Neuronal stem cell (in vitro differentiated cells): ENCODE measurements around the gene HMGA1.

Experiments used
- DNase-seq: peaks from one replicate; pipeline ENCODE4 v3.0.0-alpha.2; 2013; ENCODE audit warnings: low spot score
- H2AFZ ChIP-seq: one replicate; pipeline ENCODE4 v1.6.1; 2013; ENCODE audit warnings: mild to moderate bottlenecking, low read length, inconsistent platforms
- H2AK5ac ChIP-seq: 2 replicates; pipeline ENCODE4 v1.6.1; 2013; ENCODE audit warnings: low read depth, mild to moderate bottlenecking, inconsistent platforms, low read length, moderate library complexity, mixed read lengths
- H2BK120ac ChIP-seq: 2 replicates; pipeline ENCODE4 v1.6.1; 2013; ENCODE audit warnings: low read depth, mild to moderate bottlenecking, inconsistent platforms, low read length, moderate library complexity, mixed read lengths
- H2BK12ac ChIP-seq: one replicate; pipeline ENCODE4 v1.6.1; 2013; ENCODE audit warnings: low read length, inconsistent platforms
- H2BK15ac ChIP-seq: 2 replicates; pipeline ENCODE4 v1.6.1; 2013; ENCODE audit warnings: mild to moderate bottlenecking, low read length, inconsistent platforms, mixed read lengths
- H2BK5ac ChIP-seq: one replicate; pipeline ENCODE4 v1.6.1; 2013; ENCODE audit warnings: inconsistent platforms, mild to moderate bottlenecking, low read length, moderate library complexity
- H3K14ac ChIP-seq: one replicate; pipeline ENCODE4 v1.6.1; 2013; ENCODE audit warnings: low read length, inconsistent platforms
- H3K18ac ChIP-seq: 2 replicates; pipeline ENCODE4 v1.6.1; 2013; ENCODE audit warnings: low read length, inconsistent platforms
- H3K23ac ChIP-seq: 2 replicates; pipeline ENCODE4 v1.6.1; 2013; ENCODE audit warnings: low read depth, mild to moderate bottlenecking, mixed read lengths, low read length, inconsistent platforms; ENCODE audit not compliant: poor library complexity
- H3K27ac ChIP-seq: replicated peaks from 3 replicates; pipeline ENCODE4 v1.5.1; 2013; ENCODE audit warnings: low read length, inconsistent platforms
- H3K27me3 ChIP-seq, 3 experiments: 2 replicates each; pipeline ENCODE4 v1.6.1; 2013; ENCODE audit warnings: low read length in 3 of 3, mild to moderate bottlenecking in 2 of 3, inconsistent platforms in 1 of 3, low read depth in 1 of 3, mixed read lengths in 1 of 3, moderate library complexity in 1 of 3; ENCODE audit not compliant: control insufficient read depth in 3 of 3, insufficient read depth in 3 of 3
- H3K36me3 ChIP-seq, 2 donors: replicated peaks in 1 of 2; 2 replicates each; pipeline ENCODE4 v1.6.1; 2013; ENCODE audit warnings: low read length in 2 of 2; ENCODE audit not compliant: control insufficient read depth in 2 of 2, insufficient read depth in 2 of 2
- H3K4ac ChIP-seq: 2 replicates; pipeline ENCODE4 v1.6.1; 2013; ENCODE audit warnings: inconsistent platforms, mild to moderate bottlenecking, low read length, moderate library complexity
- H3K4me1 ChIP-seq, 2 donors: 1 replicate in 1 of 2; 2 replicates in 1 of 2; pipeline ENCODE4 v1.6.1; 2013; ENCODE audit warnings: low read length in 2 of 2, low read depth in 1 of 2; ENCODE audit not compliant: control insufficient read depth in 2 of 2, insufficient read depth in 1 of 2
- H3K4me2 ChIP-seq: one replicate; pipeline ENCODE4 v1.6.1; 2013; ENCODE audit warnings: mild to moderate bottlenecking, low read length, inconsistent platforms; ENCODE audit not compliant: insufficient read depth, poor library complexity, severe bottlenecking
- H3K4me3 ChIP-seq, 2 donors: 2 replicates each; pipeline ENCODE4 v1.5.1; 2013; ENCODE audit warnings: low read length in 2 of 2, mild to moderate bottlenecking in 2 of 2, inconsistent platforms in 1 of 2, moderate library complexity in 1 of 2
- H3K79me1 ChIP-seq: one replicate; pipeline ENCODE4 v1.6.1; 2013; ENCODE audit warnings: low read depth, mild to moderate bottlenecking, inconsistent platforms, low read length, moderate library complexity
- H3K9ac ChIP-seq: one replicate; pipeline ENCODE4 v1.6.1; 2013; ENCODE audit warnings: mild to moderate bottlenecking, low read depth, low read length, inconsistent platforms; ENCODE audit not compliant: poor library complexity
- H3K9me3 ChIP-seq, 2 donors: replicated peaks in 1 of 2; 2 replicates each; pipeline versions ENCODE3 to v1.6.1; 2013; ENCODE audit warnings: low read length in 2 of 2, mild to moderate bottlenecking in 2 of 2, inconsistent platforms in 1 of 2, low read depth in 1 of 2, mixed read lengths in 1 of 2, moderate library complexity in 1 of 2; ENCODE audit not compliant: control insufficient read depth in 2 of 2, insufficient read depth in 1 of 2
- H4K8ac ChIP-seq: one replicate; pipeline ENCODE4 v1.6.1; 2013; ENCODE audit warnings: low read depth, mild to moderate bottlenecking, inconsistent platforms, low read length, moderate library complexity
- H4K91ac ChIP-seq: one replicate; pipeline ENCODE4 v1.6.1; 2013; ENCODE audit warnings: low read length, low read depth, mild to moderate bottlenecking, inconsistent platforms; ENCODE audit not compliant: poor library complexity
- WGBS, 2 donors: extraction: QIAGEN DNeasy Blood & Tissue Kit; methylation state at CpG; one replicate each; pipeline ENCODE4 v1.1.7; 2013; ENCODE audit warnings: missing lambda C conversion rate in 2 of 2, mixed read lengths in 1 of 2; ENCODE audit not compliant: insufficient read length in 2 of 2, insufficient replicate concordance in 1 of 2; ENCODE audit errors: extremely low coverage in 2 of 2; 5-methylcytosine and 5-hydroxymethylcytosine counted together

HMGA1 gene

DNA sequence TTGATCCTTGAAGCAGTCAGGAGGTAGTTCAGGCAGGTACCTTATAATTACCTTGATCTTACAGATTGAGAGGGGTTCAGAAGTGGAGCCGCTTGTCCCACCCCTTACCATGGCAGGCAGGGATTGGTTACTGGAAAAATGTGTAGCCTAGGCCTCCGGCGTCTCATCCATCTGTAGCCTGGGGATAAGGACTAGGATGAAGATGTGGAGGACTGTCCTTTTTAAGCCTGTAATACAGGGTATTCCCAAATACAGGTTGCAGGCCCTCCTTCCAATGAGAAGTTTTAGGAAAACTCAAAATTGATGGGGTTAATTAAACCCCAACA, 2.8 kb downstream of the HMGA1 start:
- Histone ChIP-seq H2AK5ac (no peak overlapping the region), H3K14ac (no peak overlapping the region), H3K4me2 (no peak overlapping the region), H3K23ac (no peak overlapping the region), H4K8ac (no peak overlapping the region), H3K9me3 (no peaks in the 10 kb centered on the region), H2AFZ (no peak overlapping the region), H2BK15ac (no peak overlapping the region), H3K4ac (no peak overlapping the region), H3K4me1 (peaks cover 11 to 16% of the 10 kb centered on the region in 2 donors), H4K91ac (no peak overlapping the region), H3K27me3 (no peaks in the 10 kb centered on the region), H3K27ac (no peak overlapping the region), H2BK5ac (no peak overlapping the region), H3K9ac (no peak overlapping the region), H3K18ac (no peak overlapping the region), H2BK120ac (no peak overlapping the region), H3K4me3 (no peak overlapping the region), H3K79me1 (peaks cover 5% of the 10 kb centered on the region), H3K36me3 (peaks cover 36 to 58% of the 10 kb centered on the region in 2 donors), H2BK12ac (no peak overlapping the region)
- no peak for DNase-seq
- WGBS, 2 donors: no CpG with 5 or more reads among the region's 3 CpGs

GRCh38 chr6:34239893-34240292, 3.2 kb downstream of the HMGA1 start:
- Histone ChIP-seq H3K4me3 (no peak overlapping the region), H4K8ac (no peak overlapping the region), H2AK5ac (no peak overlapping the region), H3K36me3 (peaks cover 36 to 60% of the 10 kb centered on the region in 2 donors), H3K14ac (no peak overlapping the region), H3K4me2 (no peak overlapping the region), H3K4me1 (peaks cover 11 to 12% of the 10 kb centered on the region in 2 donors), H3K79me1 (peaks cover 5% of the 10 kb centered on the region), H2AFZ (no peak overlapping the region), H2BK120ac (no peak overlapping the region), H3K23ac (no peak overlapping the region), H3K27ac (no peak overlapping the region), H4K91ac (no peak overlapping the region), H3K9ac (no peak overlapping the region), H3K4ac (no peak overlapping the region), H2BK15ac (no peak overlapping the region), H3K9me3 (no peaks in the 10 kb centered on the region), H3K27me3 (no peaks in the 10 kb centered on the region), H2BK12ac (no peak overlapping the region), H2BK5ac (no peak overlapping the region), H3K18ac (no peak overlapping the region)
- no peak for DNase-seq
- no CpG with 5 or more reads among the region's 2 CpGs for WGBS, 2 donors

DNA sequence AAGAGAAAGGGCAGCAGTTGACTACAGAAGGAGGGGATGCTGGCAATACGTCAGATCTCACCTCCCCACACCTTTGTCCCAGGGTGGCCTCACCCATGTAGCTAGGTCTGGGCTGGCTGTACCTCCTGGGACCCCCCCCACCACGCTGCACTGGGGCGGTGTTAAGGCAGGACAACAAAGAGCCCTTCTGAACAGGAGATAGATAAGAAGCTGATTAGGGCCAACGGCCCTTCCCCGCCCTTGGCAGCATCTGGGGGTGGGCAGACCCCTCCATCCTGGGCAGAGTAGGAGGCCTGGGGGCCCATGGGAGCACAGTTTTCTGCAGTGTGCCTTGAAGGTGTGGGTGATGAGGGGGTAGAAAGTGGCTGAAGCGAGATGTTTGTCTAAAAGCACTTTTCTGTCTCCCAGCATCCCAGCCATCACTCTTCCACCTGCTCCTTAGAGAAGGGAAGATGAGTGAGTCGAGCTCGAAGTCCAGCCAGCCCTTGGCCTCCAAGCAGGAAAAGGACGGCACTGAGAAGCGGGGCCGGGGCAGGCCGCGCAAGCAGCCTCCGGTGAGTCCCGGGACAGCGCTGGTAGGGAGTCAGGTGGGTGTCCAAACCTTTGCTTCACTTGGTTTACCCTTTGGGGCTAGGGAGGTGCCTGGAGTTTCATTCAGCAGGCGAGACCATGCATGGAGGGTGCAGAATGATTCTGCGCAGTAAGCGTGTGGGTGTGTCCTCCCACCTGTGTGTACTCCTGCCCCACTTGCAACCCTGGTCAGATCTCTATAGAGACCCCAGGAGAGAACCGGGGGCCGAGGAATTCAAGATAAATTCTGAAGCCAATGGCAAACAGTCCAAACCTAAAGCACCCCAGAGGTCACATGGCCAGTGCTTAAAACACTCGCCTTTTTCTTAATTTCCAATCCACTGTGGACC, 3.9 kb downstream of the HMGA1 start:
- H3K23ac ChIP-seq: peak overlapping the region; percentile 23
- H3K9me3 ChIP-seq: no peaks in the 10 kb centered on the region
- H2BK5ac ChIP-seq: no peak overlapping the region
- H3K9ac ChIP-seq: no peak overlapping the region
- peak overlapping the region; percentile 26 for H3K27ac ChIP-seq
- no peak overlapping the region for H3K4ac ChIP-seq
- no peak overlapping the region for H3K18ac ChIP-seq
- WGBS, 2 donors: no CpG with 5 or more reads among the region's 22 CpGs
- H4K8ac ChIP-seq: no peak overlapping the region
- no peak overlapping the region for H3K4me2 ChIP-seq
- H3K27me3 ChIP-seq: no peaks in the 10 kb centered on the region
- no peak overlapping the region for H2BK12ac ChIP-seq
- H2AK5ac ChIP-seq: no peak overlapping the region
- no peak overlapping the region for H3K14ac ChIP-seq
- no peak overlapping the region for H2BK120ac ChIP-seq
- H2BK15ac ChIP-seq: no peak overlapping the region
- no peak overlapping the region for H4K91ac ChIP-seq
- peaks cover 5% of the 10 kb centered on the region for H3K79me1 ChIP-seq
- DNase-seq: no peak
- peaks cover 11 to 12% of the 10 kb centered on the region in 2 donors for H3K4me1 ChIP-seq
- H3K4me3 ChIP-seq: no peak overlapping the region
- no peak overlapping the region for H2AFZ ChIP-seq
- peaks cover 36 to 60% of the 10 kb centered on the region in 2 donors for H3K36me3 ChIP-seq

GRCh38 chr6:34241351-34242215, 4.9 kb downstream of the HMGA1 start:
- no peak overlapping the region for H3K9ac ChIP-seq
- H3K4me1 ChIP-seq: peaks cover 11 to 12% of the 10 kb centered on the region in 2 donors

More at GRCh38 chr6:34241351-34242215, 4.9 kb downstream of the HMGA1 start:
- Histone ChIP-seq H3K79me1 (peaks cover 5% of the 10 kb centered on the region), H3K14ac (no peak overlapping the region), H2BK120ac (no peak overlapping the region), H3K23ac (no peak overlapping the region), H3K18ac (no peak overlapping the region), H3K27me3 (no peaks in the 10 kb centered on the region), H2AFZ (no peak overlapping the region), H4K91ac (no peak overlapping the region), H4K8ac (no peak overlapping the region), H3K9me3 (no peaks in the 10 kb centered on the region), H3K4me2 (no peak overlapping the region), H2BK15ac (no peak overlapping the region), H3K36me3 (peaks cover 36 to 67% of the 10 kb centered on the region in 2 donors), H3K27ac (no peak overlapping the region), H2AK5ac (no peak overlapping the region), H2BK12ac (no peak overlapping the region), H3K4me3 (peak overlapping the region in 1 of 2 donors; percentile 56), H3K4ac (no peak overlapping the region), H2BK5ac (no peak overlapping the region)
- no CpG with 5 or more reads among the region's 13 CpGs for WGBS, 2 donors
- no peak for DNase-seq
